GM21515 (cell line): ENCODE results near the gene ATP6V0E1.
"Not testable (repeated sequence)": the region's sequence is repeated elsewhere in the genome, so short reads cannot be mapped to it uniquely, and the experiment has no call there.

ENCODE experiments used
- ATAC-seq: cut with Tn5 transposase; IDR thresholded peaks from one replicate; pipeline ENCODE4 v1.9.1; 2021; ENCODE audit not compliant: unreplicated experiment

The ATP6V0E1 gene

DNA sequence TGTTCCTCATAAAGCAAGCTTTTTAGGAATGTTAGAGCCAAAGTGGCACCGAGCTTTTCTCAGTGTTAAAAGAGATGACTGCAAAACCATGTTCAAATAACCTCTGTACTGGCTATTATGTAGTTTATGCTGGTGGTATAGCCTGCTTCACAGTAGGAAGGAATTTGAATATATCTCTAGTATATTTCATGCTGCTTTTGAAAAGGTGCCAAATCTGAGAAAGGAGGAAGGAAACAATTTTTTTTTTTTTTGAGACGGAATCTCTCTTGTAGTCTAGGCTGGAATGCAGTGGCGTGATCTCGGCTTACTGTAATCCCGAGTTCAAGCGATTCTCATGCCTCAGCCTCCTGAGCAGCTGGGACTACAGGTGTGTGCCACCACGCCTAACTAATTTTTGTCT lies 86.1 kb downstream of the ATP6V0E1 start:
- ATAC-seq = no peak

DNA sequence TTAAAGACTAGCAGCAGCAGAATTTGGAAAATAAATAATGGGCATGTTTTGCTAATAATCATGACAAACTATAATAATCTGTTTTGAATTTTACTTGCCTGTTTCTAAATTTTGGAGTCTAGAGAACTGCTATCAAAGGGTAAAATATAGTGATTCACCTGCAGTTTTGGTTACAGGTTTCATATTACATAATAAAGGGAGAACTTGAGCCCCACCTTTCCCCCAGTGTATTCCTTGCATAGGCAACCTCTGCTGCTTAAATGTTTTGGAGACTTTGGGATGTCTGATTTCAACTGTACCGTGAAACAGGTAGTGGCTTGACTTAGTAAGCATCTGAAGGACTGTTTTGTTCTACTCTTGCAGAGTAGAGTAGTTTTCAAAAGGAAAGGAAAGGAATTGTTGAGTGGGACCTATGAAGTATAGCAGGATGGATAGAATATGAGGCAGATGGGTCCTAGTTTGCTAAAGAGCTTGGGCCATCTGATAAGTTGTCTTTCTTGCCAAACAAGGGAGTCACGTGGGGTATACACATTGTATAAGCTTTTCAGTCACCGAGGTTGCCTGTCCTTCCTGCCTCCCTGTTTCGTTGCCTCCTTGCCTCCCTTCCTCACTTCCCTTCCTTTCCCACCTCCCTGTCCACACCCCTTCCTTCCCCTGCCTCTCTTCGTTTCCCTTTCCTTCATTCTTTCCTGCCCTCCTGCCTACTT lies 91.7 kb downstream of the ATP6V0E1 start:
- no peak for ATAC-seq

DNA sequence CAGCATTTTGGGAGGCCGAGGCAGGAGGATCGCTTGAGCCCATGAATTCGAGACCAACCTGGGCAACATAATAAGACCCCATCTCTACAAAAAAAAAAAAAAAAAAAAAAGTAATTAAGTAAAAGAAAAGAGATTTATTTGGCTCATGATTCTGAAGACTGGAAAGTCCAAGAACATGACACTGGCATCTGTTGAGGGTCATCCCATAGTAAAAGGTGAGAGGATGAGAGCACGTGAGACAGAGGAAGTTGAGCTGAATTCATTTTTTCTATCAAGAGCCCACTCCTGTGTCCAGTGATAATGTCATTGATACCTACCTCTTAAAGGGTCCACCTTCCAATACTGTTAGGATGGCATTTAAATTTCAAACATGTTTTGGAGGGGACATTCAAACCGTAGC lies 92.4 kb downstream of the ATP6V0E1 start:
- ATAC-seq = no peak

DNA sequence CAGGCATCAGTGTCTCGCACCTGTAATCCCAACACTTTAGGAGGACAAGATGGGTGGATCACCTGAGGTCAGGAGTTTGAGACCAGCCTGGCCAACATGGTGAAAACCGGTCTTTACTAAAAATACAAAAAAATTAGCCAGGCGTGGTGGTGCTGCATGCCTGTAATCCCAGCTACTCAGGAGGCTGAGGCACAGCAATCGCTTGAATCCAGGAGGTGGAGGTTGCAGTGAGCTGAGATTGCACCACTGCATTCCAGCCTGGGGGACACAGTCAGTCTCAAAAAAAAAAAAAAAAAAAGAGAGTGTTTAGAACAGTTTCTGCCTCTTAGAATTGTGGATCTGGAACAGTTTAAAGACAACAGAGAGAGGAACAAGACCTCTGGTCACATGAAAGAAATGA lies 92.9 kb downstream of the ATP6V0E1 start:
- ATAC-seq = not testable (repeated sequence)

DNA sequence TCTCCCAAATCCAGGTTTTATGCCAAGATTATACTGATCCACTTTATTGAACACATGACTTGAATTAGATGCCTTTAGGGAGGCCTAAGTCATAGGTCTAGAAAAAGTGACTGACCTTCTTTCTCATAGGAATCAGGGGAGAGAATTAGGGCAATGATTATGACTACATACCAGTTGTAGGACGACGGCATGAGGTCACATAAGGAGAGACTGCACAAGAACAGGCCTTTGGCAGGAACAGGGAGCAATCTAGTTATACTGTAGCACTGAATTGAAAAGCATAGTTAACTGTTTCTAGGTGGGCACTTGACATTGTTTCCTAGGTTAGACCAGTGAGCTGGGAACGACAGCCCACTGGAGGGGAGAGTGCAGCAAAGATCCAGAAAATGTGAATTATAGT lies 95.3 kb downstream of the ATP6V0E1 start:
- no peak for ATAC-seq
